Neural progenitor cell (in vitro differentiated cells): ENCODE results near the gene CILP.

Experiments used
- EZH2 ChIP-seq: fragments of 200-600 bp; sonication (generic); IDR thresholded peaks from 2 replicates; pipeline ENCODE4 v1.6.1; 2017; ENCODE audit warnings: antibody characterized with exemption, mild to moderate bottlenecking, moderate library complexity
- EZH2phosphoT487 ChIP-seq: fragments of 200-600 bp; sonication (generic); IDR thresholded peaks from 2 replicates; pipeline ENCODE4 v1.6.1; 2017; ENCODE audit warnings: antibody characterized with exemption
- TF ChIP-seq, protein P1 (sequence below): fragments of 200-600 bp; sonication (generic); IDR thresholded peaks from 2 replicates; pipeline ENCODE4 v1.5.1; 2017; ENCODE audit warnings: antibody characterized with exemption, mild to moderate bottlenecking

DNA sequence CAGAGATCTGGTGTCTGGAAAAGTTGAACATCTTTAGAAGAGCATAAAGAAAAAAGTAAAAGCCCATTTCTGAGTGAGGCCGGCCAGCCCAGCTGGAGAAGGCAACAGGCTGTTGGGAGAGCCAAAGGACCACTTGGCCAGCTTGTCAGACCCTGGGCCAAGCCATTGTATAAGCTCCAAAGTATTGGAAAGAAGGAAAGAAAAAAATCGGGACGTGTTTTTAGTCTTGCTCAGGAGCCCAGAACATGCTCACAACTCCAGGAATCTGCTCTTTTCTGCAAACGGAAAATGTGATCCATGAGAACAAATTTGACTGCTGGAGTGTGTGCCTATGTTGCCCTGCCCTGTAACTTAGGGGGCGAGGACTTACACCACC lies 15.7 kb downstream of the CILP start:
- TF ChIP-seq, protein P1, sequence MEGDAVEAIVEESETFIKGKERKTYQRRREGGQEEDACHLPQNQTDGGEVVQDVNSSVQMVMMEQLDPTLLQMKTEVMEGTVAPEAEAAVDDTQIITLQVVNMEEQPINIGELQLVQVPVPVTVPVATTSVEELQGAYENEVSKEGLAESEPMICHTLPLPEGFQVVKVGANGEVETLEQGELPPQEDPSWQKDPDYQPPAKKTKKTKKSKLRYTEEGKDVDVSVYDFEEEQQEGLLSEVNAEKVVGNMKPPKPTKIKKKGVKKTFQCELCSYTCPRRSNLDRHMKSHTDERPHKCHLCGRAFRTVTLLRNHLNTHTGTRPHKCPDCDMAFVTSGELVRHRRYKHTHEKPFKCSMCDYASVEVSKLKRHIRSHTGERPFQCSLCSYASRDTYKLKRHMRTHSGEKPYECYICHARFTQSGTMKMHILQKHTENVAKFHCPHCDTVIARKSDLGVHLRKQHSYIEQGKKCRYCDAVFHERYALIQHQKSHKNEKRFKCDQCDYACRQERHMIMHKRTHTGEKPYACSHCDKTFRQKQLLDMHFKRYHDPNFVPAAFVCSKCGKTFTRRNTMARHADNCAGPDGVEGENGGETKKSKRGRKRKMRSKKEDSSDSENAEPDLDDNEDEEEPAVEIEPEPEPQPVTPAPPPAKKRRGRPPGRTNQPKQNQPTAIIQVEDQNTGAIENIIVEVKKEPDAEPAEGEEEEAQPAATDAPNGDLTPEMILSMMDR = no peak
- no peak for TF ChIP-seq EZH2
- TF ChIP-seq EZH2phosphoT487 = no peak
